Stimulated activated CD4-positive, alpha-beta T cell treated with anti-CD3 and anti-CD28 coated beads, Interleukin-1b, Interleukin-23, amount 100 ng/mL, for 24 hours (primary cell): ENCODE results near the gene CAMKMT.

Experiments
- DNase-seq, 4 experiments: peaks; one replicate each; pipeline ENCODE4 v3.0.0-alpha.2; 2020; ENCODE audit warnings: low read depth in 4 of 4, low spot score in 1 of 4

Gene CAMKMT

GRCh38 chr2:44819061-44819460 is 457.3 kb downstream of the CAMKMT start:
- DNase-seq: no peak

GRCh38 chr2:44821500-44821899 is 459.8 kb downstream of the CAMKMT start:
- DNase-seq: no peak

- DNase-seq: no peak
Observed at GRCh38 chr2:44822174-44822573, 460.4 kb downstream of the CAMKMT start.
